SH-SY5Y (cell line): Measurements from ENCODE around the gene CACNA1A.

Experiments used
- GATA2 ChIP-seq: IDR thresholded peaks from 2 replicates; pipeline ENCODE4 v1.6.1; 2011; ENCODE audit warnings: mild to moderate bottlenecking, low read depth, low read length
- GATA3 ChIP-seq: IDR thresholded peaks from 2 replicates; pipeline ENCODE4 v1.6.1; 2011; ENCODE audit warnings: low read depth, mild to moderate bottlenecking, low read length, moderate library complexity

- TF ChIP-seq GATA3 (no peak), GATA2 (no peak)
Measured at GRCh38 chr19:13240312-13241022, 265.8 kb downstream of the CACNA1A start.
